ENCODE data around the gene STK17A.

STK17A gene

DNA sequence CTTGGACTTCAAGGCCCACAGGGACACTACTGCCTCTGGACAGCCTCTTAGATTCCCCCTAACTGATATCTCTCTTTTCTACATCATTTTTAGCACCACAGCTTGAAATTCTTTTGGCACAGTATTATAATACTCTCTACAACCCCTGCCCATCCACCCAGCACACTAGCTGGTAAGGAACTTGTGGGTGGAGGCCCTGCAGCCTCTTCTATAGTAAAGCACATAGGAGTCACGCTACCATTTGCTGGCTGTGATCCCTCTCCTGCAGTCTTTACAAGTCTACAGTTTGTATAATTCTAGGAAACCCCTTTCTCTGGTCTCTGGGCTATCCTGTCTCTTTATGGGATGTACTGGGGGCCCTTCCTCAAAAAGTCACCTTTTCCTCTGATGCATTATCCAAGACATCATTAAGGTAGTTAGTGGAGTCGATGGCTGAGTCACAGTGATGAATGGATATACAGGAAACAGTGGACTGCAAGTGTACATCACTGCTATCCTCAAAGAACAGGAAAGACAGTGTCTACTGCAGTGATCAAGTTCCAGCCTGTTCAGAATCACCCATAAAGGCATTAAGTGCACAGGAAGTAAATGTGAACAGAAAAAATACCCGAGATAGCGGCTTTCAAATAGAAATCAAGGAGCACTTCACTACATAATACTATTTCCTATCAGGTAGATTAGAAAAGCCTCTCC, 54.4 kb downstream of the STK17A start:
- no peak for DNase-seq

GRCh38 chr7:43639858-43640491, 57.1 kb downstream of the STK17A start:
- DNase-seq, result no peak

GRCh38 chr7:43640679-43641078, 57.8 kb downstream of the STK17A start:
- DNase-seq, result no peak

DNA sequence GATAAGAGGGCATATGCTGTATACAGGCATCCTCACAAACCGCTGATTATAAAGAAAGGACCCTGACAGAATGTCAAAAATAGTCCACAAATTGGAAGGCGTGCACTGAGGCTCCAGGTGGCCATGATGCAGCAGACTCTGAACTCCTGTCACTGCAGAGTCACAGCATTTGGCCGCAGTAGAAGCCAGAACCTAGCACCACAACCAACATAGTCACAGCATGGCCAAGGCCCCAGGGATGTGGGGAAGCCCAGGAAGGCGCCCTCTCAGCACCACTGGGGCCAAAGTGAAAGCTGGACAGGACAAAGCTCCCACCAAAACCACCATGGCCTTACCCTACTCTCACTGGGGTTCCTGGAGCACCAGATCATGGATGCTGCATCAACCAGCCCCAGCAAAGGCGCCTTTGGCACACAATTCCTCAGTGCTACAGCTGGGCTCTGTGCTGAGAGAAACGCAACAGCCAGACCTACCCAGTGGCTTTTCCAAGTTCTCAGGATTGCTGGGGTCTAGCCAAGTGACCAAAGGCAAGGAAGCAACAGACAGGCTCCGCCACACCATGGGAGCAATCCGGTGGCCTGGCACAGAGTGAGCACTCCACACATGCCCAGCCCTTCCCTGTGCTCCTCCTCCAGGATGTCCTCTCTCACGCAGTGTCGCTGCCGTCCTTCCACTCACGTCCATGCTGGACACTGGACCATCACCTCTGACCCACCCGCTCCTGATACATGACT, 60.2 kb downstream of the STK17A start:
- no peak for DNase-seq

DNA sequence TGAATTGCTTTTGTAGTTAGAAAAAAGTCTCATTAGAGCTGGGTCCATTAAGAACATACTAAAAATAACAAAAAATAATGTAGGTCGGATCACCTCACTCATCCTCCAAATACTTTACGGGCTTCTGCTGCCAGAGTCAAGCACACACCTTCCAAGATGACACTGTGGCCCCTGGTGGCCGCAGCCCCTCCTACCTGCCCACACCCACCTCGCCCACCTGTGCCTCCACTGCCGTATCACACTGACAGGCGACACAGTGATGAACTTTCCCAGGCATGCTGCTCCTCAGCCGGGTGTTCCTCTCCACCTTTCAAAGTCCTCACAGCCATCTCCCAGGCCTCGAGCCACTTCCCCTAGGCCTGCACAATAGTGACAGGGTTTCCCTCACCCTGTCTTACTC, 60.9 kb downstream of the STK17A start:
- DNase-seq, result no peak

- no peak for DNase-seq
These were observed 62.9 kb downstream of the STK17A start for GRCh38 chr7:43645699-43646226.

DNA sequence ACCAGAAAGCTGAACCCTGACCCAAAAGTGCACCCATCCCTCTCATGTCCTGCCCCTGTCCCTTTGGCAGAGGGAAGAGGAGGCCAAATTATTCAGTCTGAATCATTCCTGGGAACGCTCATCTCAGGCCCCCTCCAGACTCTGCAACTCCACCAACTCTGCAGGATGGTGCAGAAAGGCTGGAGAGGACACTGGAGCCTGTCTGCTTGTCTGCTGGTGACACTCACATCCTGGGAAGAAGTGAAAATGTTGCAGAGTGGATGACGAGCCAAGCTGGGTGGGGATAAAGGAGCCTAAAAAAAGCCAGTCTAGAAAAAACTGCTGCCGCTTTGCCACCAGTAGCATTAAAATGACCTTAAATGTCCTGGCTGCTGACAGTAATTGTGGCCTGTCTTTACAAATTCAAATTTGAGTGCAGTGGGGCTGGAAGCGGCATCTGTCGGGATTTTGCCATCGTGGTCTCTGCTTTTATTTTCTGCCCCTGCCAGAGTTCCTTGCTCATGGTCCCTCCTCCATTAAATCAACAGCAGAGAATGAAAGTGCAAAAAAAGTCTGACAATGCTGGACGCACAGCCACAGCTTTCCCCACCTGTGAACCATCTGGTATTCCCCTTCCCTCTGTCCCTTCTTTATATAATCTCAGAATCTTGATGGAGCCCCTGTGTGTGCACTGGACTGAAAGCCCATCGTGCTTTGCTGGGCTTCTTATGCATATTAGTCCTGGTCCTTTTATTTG, 63.9 kb downstream of the STK17A start:
- no peak for DNase-seq

DNA sequence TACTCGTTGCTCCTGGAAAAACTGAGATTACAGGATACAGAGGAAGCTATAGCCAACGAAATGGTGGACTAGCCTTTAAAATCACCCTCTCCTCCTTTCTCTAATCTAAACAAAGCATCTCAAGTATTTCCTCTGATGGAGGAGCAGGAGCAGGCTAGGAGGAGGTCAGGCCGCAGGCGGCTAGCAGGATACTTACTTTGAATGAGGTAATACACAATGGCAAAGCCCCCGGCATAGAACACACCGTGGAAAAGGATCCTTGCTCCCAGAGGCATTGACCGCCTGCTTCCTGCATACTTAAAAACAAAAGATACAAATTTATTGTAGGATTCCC, 64.4 kb downstream of the STK17A start:
- no peak for DNase-seq

GRCh38 chr7:43647673-43648472, 65.0 kb downstream of the STK17A start:
- peak; percentile 21 to 38 for DNase-seq

GRCh38 chr7:43648473-43649406, 65.8 kb downstream of the STK17A start:
- no peak for DNase-seq

- DNase-seq, result no peak
These were observed 66.9 kb downstream of the STK17A start for GRCh38 chr7:43649755-43650274.

DNA sequence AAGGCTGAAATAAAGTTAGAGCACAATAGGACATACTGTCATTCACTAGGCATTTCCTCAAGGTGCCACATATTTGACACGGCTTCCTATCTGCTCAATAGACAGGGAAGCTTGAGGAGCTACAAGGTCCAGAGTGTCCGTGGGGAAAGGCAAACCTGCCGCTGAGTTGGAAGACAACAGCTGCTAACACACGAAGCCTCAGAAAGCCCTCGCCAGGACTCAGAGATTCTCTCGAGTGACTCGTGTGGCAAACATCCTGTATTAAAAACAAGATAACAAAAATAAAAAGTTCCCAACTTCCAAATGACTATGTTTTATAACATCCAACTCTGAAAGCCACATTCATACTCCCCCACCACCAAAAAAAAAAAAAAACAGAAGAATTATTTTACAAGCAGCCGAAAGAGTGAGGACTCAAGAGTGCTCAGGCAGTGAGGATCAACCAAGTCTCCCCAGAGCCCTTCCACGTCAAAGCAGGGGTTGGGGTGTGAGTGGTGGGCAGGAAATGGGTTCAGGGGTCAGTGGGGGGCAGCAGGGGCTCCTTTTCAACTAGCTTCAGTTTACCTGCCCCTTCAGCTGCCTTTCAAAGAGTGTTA, 67.6 kb downstream of the STK17A start:
- no peak for DNase-seq

GRCh38 chr7:43652364-43652763, 69.5 kb downstream of the STK17A start:
- DNase-seq, result no peak

GRCh38 chr7:43653466-43653865, 70.6 kb downstream of the STK17A start:
- DNase-seq, result no peak

GRCh38 chr7:43653891-43654504, 71.1 kb downstream of the STK17A start:
- DNase-seq, result no peak

GRCh38 chr7:43655584-43655983, 72.7 kb downstream of the STK17A start:
- DNase-seq, result no peak

DNA sequence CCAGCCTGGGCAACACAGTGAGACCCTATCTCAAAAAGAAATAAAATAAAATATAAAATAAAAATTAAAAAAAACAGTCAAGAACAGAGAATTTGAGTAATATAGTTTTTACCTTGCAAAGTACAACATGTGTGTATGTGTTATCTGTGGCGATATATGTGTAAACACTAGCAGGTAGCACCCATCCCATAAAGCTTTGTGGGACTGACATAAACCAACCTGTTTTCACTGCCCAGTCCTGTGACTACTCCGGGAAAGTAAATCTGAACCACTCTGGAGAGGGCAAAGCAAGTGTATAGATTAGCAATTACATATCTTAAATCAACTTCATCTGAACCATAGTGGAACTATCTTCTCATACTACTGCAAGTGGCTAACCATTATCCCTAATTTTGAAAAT, 74.1 kb downstream of the STK17A start:
- no peak for DNase-seq

DNA sequence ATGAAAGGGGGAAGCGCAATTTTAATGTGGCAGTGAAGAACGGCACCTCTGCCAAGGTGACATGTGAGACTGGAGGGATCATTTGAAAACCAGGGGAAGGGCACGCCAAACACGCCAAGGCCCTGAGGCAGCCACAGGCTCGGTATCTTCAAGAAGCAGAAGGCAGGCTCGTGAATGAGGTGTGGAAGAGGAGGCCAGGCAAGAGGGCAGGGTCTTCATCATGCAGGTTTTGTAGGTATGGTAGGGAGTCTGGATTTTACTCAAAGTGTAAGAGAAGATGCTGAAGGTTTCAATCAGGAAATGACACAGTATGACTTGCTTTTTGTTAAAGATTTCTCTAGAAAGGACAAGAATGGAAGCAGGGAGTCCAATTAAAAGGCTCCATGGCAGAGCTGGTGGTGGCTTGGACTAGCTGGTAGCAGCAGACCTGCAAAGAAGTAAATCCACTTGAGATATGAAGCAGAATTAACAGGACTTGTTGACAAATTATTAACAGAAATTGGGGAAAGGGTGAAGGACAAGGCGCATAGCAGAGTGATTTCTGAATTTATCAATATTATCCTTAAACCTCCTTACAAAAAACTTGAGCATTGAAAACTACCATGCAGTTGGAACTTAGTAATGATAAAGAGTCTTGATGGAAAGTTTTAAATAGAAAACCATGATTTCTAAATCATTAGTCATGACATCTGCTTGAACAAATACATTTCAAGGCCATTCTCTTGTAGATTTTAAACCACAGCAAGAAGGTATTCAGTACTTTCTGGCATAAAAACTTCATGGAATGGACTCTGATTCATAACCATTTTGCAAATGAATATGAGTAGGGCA, 76.0 kb downstream of the STK17A start:
- DNase-seq, result no peak

- DNase-seq, result no peak
These were observed 76.6 kb downstream of the STK17A start for GRCh38 chr7:43659549-43659896.
